Neural cell (in vitro differentiated cells): Measurements from ENCODE around the gene MUC6. TPM values are rescaled to one million over a fixed set of nuclear protein-coding genes. Genes with fewer than 3 reads are reported as not detected.

ENCODE experiments used
- H2AFZ ChIP-seq: fragments of 200-600, 300-800 bp; sonication (generic), shearing (Covaris generic); 2 replicates; pipeline ENCODE4 v1.6.0; 2014; ENCODE audit warnings: low read depth, mild to moderate bottlenecking, antibody characterized with exemption, low read length, moderate library complexity
- H3F3A ChIP-seq: fragments of 200-600 bp; shearing (Covaris generic); 2 replicates; pipeline ENCODE4 v1.6.1; 2016; ENCODE audit warnings: mild to moderate bottlenecking, moderate library complexity, mixed read lengths, antibody characterized with exemption, low read length; ENCODE audit not compliant: insufficient read depth, poor library complexity, severe bottlenecking
- H3K27ac ChIP-seq: fragments of 200-600, 300-800 bp; sonication (generic), shearing (Covaris generic); 2 replicates; pipeline ENCODE4 v1.5.1; 2014; ENCODE audit warnings: mild to moderate bottlenecking, low read length, moderate library complexity
- H3K27me3 ChIP-seq: fragments of 300-800, 200-600 bp; sonication (generic), shearing (Covaris generic); 2 replicates; pipeline ENCODE4 v1.6.0; 2014; ENCODE audit warnings: mild to moderate bottlenecking, low read depth, low read length, moderate library complexity; ENCODE audit not compliant: insufficient read depth
- H3K36me3 ChIP-seq: fragments of 300-800, 200-600 bp; sonication (generic), shearing (Covaris generic); 2 replicates; pipeline ENCODE4 v1.5.1; 2014; ENCODE audit warnings: mild to moderate bottlenecking, antibody characterized with exemption, low read length, moderate library complexity; ENCODE audit not compliant: insufficient read depth
- H3K4me2 ChIP-seq: fragments of 300-800, 200-600 bp; sonication (generic), shearing (Covaris generic); 2 replicates; pipeline ENCODE4 v1.6.0; 2014; ENCODE audit warnings: mild to moderate bottlenecking, low read length
- H3K4me3 ChIP-seq: fragments of 300-800, 200-600 bp; sonication (generic), shearing (Covaris generic); 2 replicates; pipeline ENCODE4 v1.5.1; 2014; ENCODE audit warnings: mild to moderate bottlenecking, low read length, moderate library complexity
- H3K79me2 ChIP-seq: fragments of 200-600 bp; shearing (Covaris generic); replicated peaks from 2 replicates; pipeline ENCODE4 v1.6.0; 2014; ENCODE audit warnings: mild to moderate bottlenecking, low read length, moderate library complexity; ENCODE audit not compliant: insufficient read depth
- H3K9ac ChIP-seq: fragments of 300-800, 200-600 bp; sonication (generic), shearing (Covaris generic); 2 replicates; pipeline ENCODE4 v1.6.1; 2016; ENCODE audit warnings: mild to moderate bottlenecking, low read length, mixed read lengths
- H3K9me2 ChIP-seq: fragments of 200-600 bp; shearing (Covaris generic); 2 replicates; pipeline ENCODE4 v1.6.1; 2016; ENCODE audit warnings: mild to moderate bottlenecking, low read length, mixed read lengths; ENCODE audit not compliant: insufficient read depth
- H3K9me3 ChIP-seq: fragments of 200-600, 300-800 bp; sonication (generic), shearing (Covaris generic); 2 replicates; pipeline ENCODE4 v1.6.1; 2016; ENCODE audit warnings: mild to moderate bottlenecking, mixed run types, low read length, moderate library complexity, mixed read lengths
- H4K20me1 ChIP-seq: fragments of 200-600 bp; shearing (Covaris generic); 2 replicates; pipeline ENCODE4 v1.6.1; 2016; ENCODE audit warnings: mild to moderate bottlenecking, mixed run types; ENCODE audit not compliant: insufficient read depth
- CTCF ChIP-seq: fragments of 450-650 bp; IDR thresholded peaks from 2 replicates; pipeline ENCODE4 v1.5.1; 2014; ENCODE audit warnings: antibody characterized with exemption, mild to moderate bottlenecking, moderate library complexity; ENCODE audit not compliant: poor library complexity, severe bottlenecking
- EP300 ChIP-seq: fragments of 450-650 bp; conservative IDR thresholded peaks from 2 replicates; pipeline ENCODE4 v1.6.1; 2014; ENCODE audit warnings: antibody characterized with exemption, mild to moderate bottlenecking, moderate library complexity; ENCODE audit not compliant: poor library complexity, severe bottlenecking
- EZH2 ChIP-seq: fragments of 200-600, 300-800 bp; shearing (Covaris generic), sonication (generic); IDR thresholded peaks from 2 replicates; pipeline ENCODE4 v1.6.1; 2014; ENCODE audit warnings: antibody characterized with exemption, low read length, borderline replicate concordance, mild to moderate bottlenecking; ENCODE audit not compliant: insufficient read depth, poor library complexity, severe bottlenecking
- MXI1 ChIP-seq: fragments of 450-650 bp; conservative IDR thresholded peaks from 2 replicates; pipeline ENCODE4 v1.6.1; 2014; ENCODE audit warnings: antibody characterized with exemption, mild to moderate bottlenecking; ENCODE audit not compliant: poor library complexity, severe bottlenecking
- POLR2AphosphoS5 ChIP-seq: IDR thresholded peaks from 2 replicates; pipeline ENCODE4 v1.6.1; 2012
- RAD21 ChIP-seq: fragments of 450-650 bp; conservative IDR thresholded peaks from 2 replicates; pipeline ENCODE4 v1.6.1; 2014; ENCODE audit warnings: antibody characterized with exemption, mild to moderate bottlenecking, moderate library complexity
- REST ChIP-seq: IDR thresholded peaks from 2 replicates; pipeline ENCODE4 v1.6.1; 2012; ENCODE audit warnings: borderline replicate concordance
- SMC3 ChIP-seq: fragments of 450-650 bp; conservative IDR thresholded peaks from 2 replicates; pipeline ENCODE4 v1.6.1; 2014; ENCODE audit warnings: antibody characterized with exemption, mild to moderate bottlenecking, moderate library complexity; ENCODE audit not compliant: poor library complexity
- TAF1 ChIP-seq: IDR thresholded peaks from 2 replicates; pipeline ENCODE4 v1.6.1; 2012; ENCODE audit warnings: low read depth
- polyA plus RNA-seq: library from polyadenylated mRNA; depleted of rRNA; stranded (reverse); fragments of >200 nt; gene quantifications from 2 replicates; pipeline ENCODE4 v1.2.3, GENCODE V29; 2014

MUC6 gene
- polyA plus RNA-seq, 1 donor from 2014 or later: not detected

GRCh38 chr11:1036931-1037330 lies 413 bp upstream of the MUC6 start:
- Histone ChIP-seq H3K79me2 (no peaks in the 10 kb centered on the region), H3K27me3 (no peaks in the 10 kb centered on the region), H3K27ac (no peak overlapping the region), H4K20me1 (no peaks in the 10 kb centered on the region), H3K9ac (no peak overlapping the region), H3K9me2 (no peaks in the 10 kb centered on the region), H3F3A (no peaks in the 10 kb centered on the region), H3K4me2 (no peak overlapping the region), H2AFZ (no peak overlapping the region), H3K4me3 (no peak overlapping the region), H3K9me3 (no peaks in the 10 kb centered on the region), H3K36me3 (no peaks in the 10 kb centered on the region)
- TF ChIP-seq POLR2AphosphoS5 (no peak), REST (no peak), EP300 (no peak), MXI1 (no peak), TAF1 (no peak), CTCF (no peak), SMC3 (no peak), RAD21 (no peak), EZH2 (no peak)

GRCh38 chr11:1035577-1036283 lies 788 bp downstream of the MUC6 start:
- Histone ChIP-seq H2AFZ (no peak overlapping the region), H3K79me2 (no peaks in the 10 kb centered on the region), H3K36me3 (no peaks in the 10 kb centered on the region), H3F3A (no peaks in the 10 kb centered on the region), H4K20me1 (no peaks in the 10 kb centered on the region), H3K4me2 (no peak overlapping the region), H3K9me3 (no peaks in the 10 kb centered on the region), H3K27ac (no peak overlapping the region), H3K9ac (no peak overlapping the region), H3K9me2 (no peaks in the 10 kb centered on the region), H3K4me3 (no peak overlapping the region), H3K27me3 (no peaks in the 10 kb centered on the region)
- no peak for TF ChIP-seq EZH2
- no peak for TF ChIP-seq CTCF
- no peak for TF ChIP-seq SMC3
- TF ChIP-seq EP300: no peak
- no peak for TF ChIP-seq RAD21
- no peak for TF ChIP-seq POLR2AphosphoS5
- TF ChIP-seq TAF1: no peak
